K562 (cell line): Measurements from ENCODE around the gene MAPK13. TPM values are rescaled to one million over a fixed set of nuclear protein-coding genes. Genes with fewer than 3 reads are reported as not detected.

Experiments used
- C11orf30 ChIP-seq: fragments of 450-650 bp; IDR thresholded peaks from 2 replicates; pipeline ENCODE4 v1.6.1; 2016; ENCODE audit warnings: low read depth, mild to moderate bottlenecking
- CUX1 ChIP-seq: fragments of 200-800 bp; sonication (Bioruptor generic); IDR thresholded peaks from 2 replicates; pipeline ENCODE4 v1.6.1; 2016; ENCODE audit warnings: missing genetic modification characterization, missing compliant biosample characterization
- DEAF1 ChIP-seq: fragments of 450-650 bp; formaldehyde crosslinking; IDR thresholded peaks from 2 replicates; pipeline ENCODE4 v1.4.0; 2020; ENCODE audit warnings: mild to moderate bottlenecking, moderate library complexity
- E2F6 ChIP-seq, 2 experiments: IDR thresholded peaks; 2 replicates each; pipeline ENCODE4 v1.6.1; 2011; ENCODE audit warnings: borderline replicate concordance in 1 of 2, control low read depth in 1 of 2, low read depth in 1 of 2, low read length in 1 of 2, mild to moderate bottlenecking in 1 of 2, mixed read lengths in 1 of 2, moderate library complexity in 1 of 2; ENCODE audit not compliant: insufficient read depth in 1 of 2, insufficient read length in 1 of 2, poor library complexity in 1 of 2, severe bottlenecking in 1 of 2; ENCODE audit errors: extremely low read depth in 1 of 2
- HDAC6 ChIP-seq: IDR thresholded peaks from 2 replicates; pipeline ENCODE4 v1.6.1; 2012; ENCODE audit warnings: low read depth, mild to moderate bottlenecking, control low read depth, inconsistent platforms, low read length, moderate library complexity
- KDM2B ChIP-seq: fragments of 250-450 bp; sonication (Bioruptor Pico); IDR thresholded peaks from 2 replicates; pipeline ENCODE4 v1.8.0; 2021; ENCODE audit warnings: mild to moderate bottlenecking, moderate library complexity
- KLF6 ChIP-seq: fragments of 250-450 bp; sonication (Bioruptor Pico); IDR thresholded peaks from 2 replicates; pipeline ENCODE4 v1.4.0; 2020; ENCODE audit warnings: mild to moderate bottlenecking, moderate library complexity, borderline replicate concordance
- PTBP1 ChIP-seq: fragments of 200-400 bp; formaldehyde crosslinking; IDR thresholded peaks from 2 replicates; pipeline ENCODE4 v1.6.1; 2017; ENCODE audit warnings: low read depth, low read length
- RCOR1 ChIP-seq, 2 experiments: IDR thresholded peaks; 2 replicates each; pipeline ENCODE4 v1.6.1; 2012; ENCODE audit warnings: low read depth in 2 of 2, low read length in 2 of 2, borderline replicate concordance in 1 of 2, improper control_type of control experiment in 1 of 2
- TAF9B ChIP-seq: fragments of 450-650 bp; IDR thresholded peaks from 2 replicates; pipeline ENCODE4 v1.6.1; 2018; ENCODE audit warnings: mild to moderate bottlenecking; ENCODE audit not compliant: partially characterized antibody
- XRCC5 ChIP-seq: fragments of 200-400 bp; formaldehyde crosslinking; IDR thresholded peaks from 2 replicates; pipeline ENCODE4 v1.6.1; 2017; ENCODE audit warnings: low read depth, mild to moderate bottlenecking, low read length
- ZNF133 ChIP-seq: fragments of 250-450 bp; sonication (Bioruptor Pico); IDR thresholded peaks from 2 replicates; pipeline ENCODE4 v1.4.0; 2020; ENCODE audit warnings: mild to moderate bottlenecking
- ZNF146 ChIP-seq: IDR thresholded peaks from one replicate; pipeline ENCODE4 v1.6.1; 2018; ENCODE audit warnings: missing compliant biosample characterization; ENCODE audit not compliant: unreplicated experiment
- ZNF592 ChIP-seq: fragments of 450-650 bp; IDR thresholded peaks from 2 replicates; pipeline ENCODE4 v1.6.1; 2017; ENCODE audit warnings: antibody characterized with exemption, mild to moderate bottlenecking
- ZNF778 ChIP-seq: fragments of 450-650 bp; formaldehyde crosslinking; IDR thresholded peaks from 2 replicates; pipeline ENCODE4 v1.4.0; 2020; ENCODE audit warnings: mild to moderate bottlenecking, moderate library complexity
- polyA plus RNA-seq, 8 experiments: library from polyadenylated mRNA; depleted of rRNA in 4 of 8; stranded (reverse) in 5 of 8; unstranded in 3 of 8; fragments of >200 nt; fragmentation: Nextera tagmentation in 2 of 8; fragmentation: Illumina TruSeq in 1 of 8; extraction: Ambion mirVana in 2 of 8; extraction: Trizol in 1 of 8; gene quantifications; 2 replicates each; pipeline versions ENCODE4 v1.2.1 to v1.2.3, GENCODE V29; 2011 to 2014; ENCODE audit warnings: inconsistent platforms in 1 of 8, missing spikeins in 1 of 8
- total RNA-seq, 7 experiments: library from RNA; depleted of rRNA in 6 of 7; stranded (reverse); fragments of >200 nt in 6 of 7; fragmentation: Illumina TruSeq in 2 of 7; extraction: Trizol in 2 of 7; gene quantifications; 2 replicates each; pipeline versions ENCODE4 v1.2.1 to v1.2.3, GENCODE V29; 2011 to 2021; ENCODE audit warnings: low replicate concordance in 1 of 7

The MAPK13 gene
- total and polyA plus RNA-seq, 9 of the 15 experiments (the other 6 are each of a cell fraction or from before 2014, with no cell fraction given): 0.03 to 2.3 (median 0.48) TPM; not detected in 1

- TF ChIP-seq ZNF133 (CRISPR knock-in tag) (no peak), KLF6 (CRISPR knock-in tag) (no peak), PTBP1 (no peak), RCOR1 (IDR thresholded peaks at IDR 0.05; ENCODE audit: borderline replicate concordance in 1 of 2, low read depth in 2 of 2, low read length in 2 of 2) (no peak), CUX1 (no peak), DEAF1 (CRISPR knock-in tag) (no peak), KDM2B (no peak), ZNF592 (peak; percentile 47), ZNF778 (CRISPR knock-in tag) (no peak), E2F6 (IDR thresholded peaks at IDR 0.05; ENCODE audit: borderline replicate concordance in 1 of 2, extremely low read depth in 1 of 2, insufficient read depth in 1 of 2, insufficient read length in 1 of 2, low read depth in 1 of 2, low read length in 1 of 2, poor library complexity in 1 of 2, severe bottlenecking in 1 of 2) (peak in 1 of 2 experiments; percentile 47), ZNF146 (no peak), TAF9B (no peak), XRCC5 (no peak), C11orf30 (no peak), HDAC6 (no peak)
Observed at GRCh38 chr6:36099869-36100483, 30.3 kb upstream of the MAPK13 start (continued).
